GM20000 (cell line): Measurements from ENCODE around the gene IL6ST.
A peak's percentile ranks its signal among the peaks of the same experiment; 100 is the strongest.

Experiments
- DNase-seq: peaks from one replicate; pipeline ENCODE4 v3.0.0; 2012; ENCODE audit warnings: low spot score
- TF ChIP-seq, protein P1 (sequence below): IDR thresholded peaks from 2 replicates; pipeline ENCODE4 v1.5.1; 2012; ENCODE audit warnings: mild to moderate bottlenecking, control low read depth; ENCODE audit errors: extremely low read depth, missing control alignments

The IL6ST gene

DNA sequence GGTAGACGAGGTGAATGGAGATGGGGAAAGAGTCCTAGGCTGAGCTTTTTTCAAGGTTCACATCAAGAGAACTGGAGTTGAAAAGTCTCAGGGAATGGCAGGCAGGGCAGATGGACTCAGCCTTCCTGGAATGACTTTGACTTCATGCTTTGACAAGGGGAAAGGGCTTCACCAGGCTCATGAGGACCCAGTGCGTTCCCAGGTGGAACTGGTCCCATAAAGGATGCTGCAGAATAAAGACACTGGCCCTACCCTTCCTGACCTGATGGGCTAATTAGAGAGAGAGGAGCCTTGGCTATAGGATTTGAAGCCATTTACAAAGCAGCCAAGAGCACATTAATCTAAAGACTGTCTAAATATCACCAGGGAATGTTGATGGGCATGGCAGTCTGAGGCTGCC, 79.8 kb downstream of the IL6ST start:
- DNase-seq = no peak
- TF ChIP-seq, protein P1, sequence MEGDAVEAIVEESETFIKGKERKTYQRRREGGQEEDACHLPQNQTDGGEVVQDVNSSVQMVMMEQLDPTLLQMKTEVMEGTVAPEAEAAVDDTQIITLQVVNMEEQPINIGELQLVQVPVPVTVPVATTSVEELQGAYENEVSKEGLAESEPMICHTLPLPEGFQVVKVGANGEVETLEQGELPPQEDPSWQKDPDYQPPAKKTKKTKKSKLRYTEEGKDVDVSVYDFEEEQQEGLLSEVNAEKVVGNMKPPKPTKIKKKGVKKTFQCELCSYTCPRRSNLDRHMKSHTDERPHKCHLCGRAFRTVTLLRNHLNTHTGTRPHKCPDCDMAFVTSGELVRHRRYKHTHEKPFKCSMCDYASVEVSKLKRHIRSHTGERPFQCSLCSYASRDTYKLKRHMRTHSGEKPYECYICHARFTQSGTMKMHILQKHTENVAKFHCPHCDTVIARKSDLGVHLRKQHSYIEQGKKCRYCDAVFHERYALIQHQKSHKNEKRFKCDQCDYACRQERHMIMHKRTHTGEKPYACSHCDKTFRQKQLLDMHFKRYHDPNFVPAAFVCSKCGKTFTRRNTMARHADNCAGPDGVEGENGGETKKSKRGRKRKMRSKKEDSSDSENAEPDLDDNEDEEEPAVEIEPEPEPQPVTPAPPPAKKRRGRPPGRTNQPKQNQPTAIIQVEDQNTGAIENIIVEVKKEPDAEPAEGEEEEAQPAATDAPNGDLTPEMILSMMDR = no peak

DNA sequence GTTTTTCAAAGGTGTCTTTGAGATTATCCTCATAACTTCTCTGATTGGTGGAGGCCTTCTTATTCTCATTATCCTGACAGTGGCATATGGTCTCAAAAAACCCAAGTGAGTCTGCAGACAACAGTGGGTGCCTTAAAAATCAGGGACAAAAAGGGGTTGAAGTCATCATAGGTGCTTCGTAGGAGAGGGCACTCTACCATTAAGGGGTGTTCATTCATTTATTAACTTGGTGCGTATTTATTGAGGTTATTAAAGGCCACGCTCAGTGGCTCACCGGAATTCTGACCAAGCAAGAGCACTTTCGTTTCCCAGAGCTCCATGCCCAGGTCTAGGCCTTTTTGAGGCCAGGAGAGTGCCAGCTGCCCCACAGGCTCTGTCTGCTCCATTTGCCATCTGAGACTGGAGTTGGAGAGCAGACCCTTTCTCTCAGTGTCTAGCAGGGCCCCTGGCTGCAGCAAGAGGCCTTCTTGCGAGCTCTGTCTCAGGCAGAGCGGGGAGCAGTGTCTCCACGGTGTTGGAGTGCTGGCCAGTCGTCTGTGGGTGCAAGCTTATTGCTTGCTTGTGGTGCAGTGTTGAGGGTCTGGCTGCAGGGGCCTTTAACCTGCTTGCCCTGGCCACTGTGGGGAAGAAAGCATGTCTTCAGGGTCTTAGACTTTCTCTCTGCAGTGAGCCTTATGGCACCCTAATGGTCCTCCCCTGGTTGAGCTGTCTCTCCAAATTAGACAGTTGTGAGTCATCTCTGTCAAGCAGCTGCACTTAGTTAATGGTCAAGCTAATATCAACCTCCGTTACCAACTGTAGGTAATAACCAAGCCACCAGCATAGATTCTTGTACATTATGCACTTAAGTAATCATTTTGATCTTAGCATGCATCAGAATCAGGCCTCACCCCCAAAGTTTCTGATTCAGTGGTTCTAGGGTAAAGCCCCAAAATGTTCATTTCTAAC, 81.0 kb downstream of the IL6ST start:
- peak; percentile 46 for DNase-seq
- TF ChIP-seq, protein P1 = no peak

DNA sequence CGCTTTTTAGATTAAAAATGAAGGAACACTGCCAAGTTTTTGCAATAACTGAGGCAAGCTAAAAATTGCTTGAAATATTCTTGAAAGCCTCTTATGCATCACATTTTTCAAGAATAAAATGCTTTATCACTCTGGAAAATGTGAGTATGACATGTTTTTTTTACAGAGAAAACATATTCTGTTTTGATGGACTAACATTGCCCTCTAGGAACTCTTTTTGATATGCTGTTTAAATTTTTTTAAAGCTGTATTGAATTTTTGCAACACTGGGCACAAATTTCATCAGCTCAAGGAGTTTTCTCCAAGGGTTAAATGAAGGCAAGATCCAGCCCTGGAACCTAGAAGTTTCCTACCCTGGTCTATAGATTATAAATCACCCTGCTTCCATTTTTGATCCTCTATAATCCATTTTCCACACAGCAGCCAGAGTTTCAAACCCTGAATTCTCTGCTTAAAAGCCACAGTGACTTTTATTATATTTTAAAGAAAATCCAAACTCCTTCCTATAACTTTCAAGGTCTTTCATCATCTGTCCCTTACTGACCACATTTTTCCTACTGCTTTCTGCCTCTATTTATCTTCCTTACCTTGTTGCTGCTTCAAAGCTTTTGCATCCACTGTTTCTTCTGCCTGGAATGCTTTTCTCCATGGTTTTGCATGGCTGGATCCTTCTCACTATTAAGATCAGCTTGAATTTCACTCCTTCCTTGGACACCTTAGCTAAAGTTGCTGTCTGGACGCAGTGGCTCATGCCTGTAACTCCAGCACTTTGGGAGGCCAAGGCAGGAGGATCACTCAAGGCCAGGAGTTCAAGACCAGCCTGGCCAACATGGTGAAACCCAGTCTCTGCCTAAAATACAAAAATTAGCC, 82.7 kb downstream of the IL6ST start:
- DNase-seq = no peak
- TF ChIP-seq, protein P1 = no peak

DNA sequence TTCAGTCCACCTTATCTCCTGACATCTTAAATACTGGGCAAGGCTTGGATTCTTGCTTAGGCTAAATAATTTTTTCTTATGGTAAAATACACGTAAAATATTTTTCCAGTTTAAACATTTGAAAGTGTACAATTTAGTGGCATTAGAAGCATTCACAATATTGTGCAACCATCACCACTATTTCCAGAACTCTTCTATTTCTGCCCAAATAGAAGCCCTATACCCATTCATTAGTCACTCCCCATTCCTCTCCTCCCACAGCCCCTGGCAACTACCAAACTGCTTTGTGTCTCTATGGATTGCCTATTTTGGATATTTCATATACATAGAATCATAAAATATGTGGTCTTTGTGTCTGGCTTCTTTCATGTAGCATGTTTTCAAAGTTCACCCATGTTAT, 86.0 kb downstream of the IL6ST start:
- DNase-seq = no peak
- TF ChIP-seq, protein P1 = no peak

DNA sequence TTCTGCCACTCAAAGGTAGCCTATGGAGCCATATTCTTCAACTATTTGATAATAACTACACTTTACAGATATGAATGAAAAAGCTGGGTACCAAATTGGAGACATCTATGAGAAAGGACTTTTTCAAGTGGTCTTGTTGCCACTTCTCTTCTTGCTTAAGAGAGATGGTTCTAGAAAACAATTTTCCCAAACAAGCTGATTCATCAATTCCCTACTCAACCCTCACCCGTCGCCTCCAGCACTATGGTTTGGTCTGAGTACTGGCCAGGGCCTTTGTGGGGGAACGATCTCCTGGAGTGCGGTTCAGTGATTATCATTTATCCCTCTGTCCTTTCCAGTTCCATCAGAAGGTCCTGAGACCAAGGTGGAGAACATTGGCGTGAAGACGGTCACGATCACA, 86.8 kb downstream of the IL6ST start:
- TF ChIP-seq, protein P1 = no peak
- no peak for DNase-seq

DNA sequence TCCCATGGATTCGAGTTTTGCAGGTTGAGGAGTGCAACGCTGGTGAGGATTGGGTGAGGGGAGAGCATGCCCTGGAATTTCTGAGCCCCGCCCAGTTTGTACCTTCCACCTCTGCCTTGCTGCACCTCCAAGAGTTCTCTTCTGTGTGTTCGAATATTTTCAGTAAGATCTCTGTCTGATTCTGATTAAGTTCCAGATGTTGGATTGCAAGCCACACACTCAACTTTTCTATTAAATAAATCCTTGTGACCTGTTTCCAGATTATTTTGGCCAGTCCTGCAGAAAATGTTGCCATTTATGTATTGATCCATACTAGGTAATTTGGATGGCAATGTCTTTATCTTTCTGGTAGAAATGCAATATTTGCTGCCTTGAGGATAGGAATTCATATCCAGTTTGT, 89.5 kb downstream of the IL6ST start:
- DNase-seq = no peak
- TF ChIP-seq, protein P1 = no peak

DNA sequence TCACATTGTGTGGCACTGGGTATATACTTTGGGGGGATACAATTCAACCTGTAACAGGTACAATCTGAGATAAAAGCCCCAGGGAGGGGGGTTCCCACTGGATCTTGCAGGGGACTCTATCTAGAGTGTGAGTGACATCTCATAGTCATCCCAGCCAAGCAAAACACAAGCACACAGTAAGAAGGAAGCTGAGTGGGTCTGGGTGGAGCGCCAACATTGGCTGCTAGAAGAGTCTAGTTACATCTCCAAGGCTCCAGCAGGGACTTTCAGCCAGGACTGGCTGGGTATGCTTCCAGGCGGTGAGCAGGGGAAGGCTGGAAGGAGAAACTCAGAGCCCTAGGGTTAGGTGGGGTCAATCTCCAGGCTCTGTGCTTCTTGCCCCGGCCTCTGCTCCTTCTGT, 90.6 kb downstream of the IL6ST start:
- no peak for DNase-seq
- TF ChIP-seq, protein P1 = no peak
